ENCODE measurements around the gene TMEM37. TPM values are rescaled to one million over a fixed set of nuclear protein-coding genes. Genes with fewer than 3 reads are reported as not detected.

Gene TMEM37
- total RNA-seq, 3 donors from 2014 or later (not counting 1 experiment from before 2014, with no cell fraction given), result not detected

- no peak overlapping the region for H3K4me3 ChIP-seq (ENCODE audit: low read length)
- Mint-ChIP-seq H3K36me3 (no peaks in the 10 kb centered on the region), H3K27me3 (ENCODE audit: low read depth in 2 of 2) (peaks cover 50 to 80% of the 10 kb centered on the region in 2 donors), H3K27ac (no peak overlapping the region), H3K4me3 (no peak overlapping the region), H3K4me1 (no peaks in the 10 kb centered on the region), H3K9me3 (no peaks in the 10 kb centered on the region)
- H3K27ac ChIP-seq (ENCODE audit: low read length), result no peak overlapping the region
- intact Hi-C loops (cut with micrococcal nuclease), result no loop called here
- H3K27me3 ChIP-seq (ENCODE audit: control insufficient read depth, insufficient read depth, low read length), result peaks cover 2% of the 10 kb centered on the region
- DNase-seq (no peak), ATAC-seq (no peak)
- no peak for TF ChIP-seq CTCF (IDR thresholded peaks at IDR 0.05)
- no peaks in the 10 kb centered on the region for H3K36me3 ChIP-seq (ENCODE audit: control insufficient read depth, insufficient read depth, low read length)
- H3K9me3 ChIP-seq (ENCODE audit: control insufficient read depth, insufficient read depth, low read length), result no peaks in the 10 kb centered on the region
- H3K4me1 ChIP-seq (ENCODE audit: control insufficient read depth, insufficient read depth, low read length), result peaks cover 2% of the 10 kb centered on the region
- 55% methylated on average over 5 of the region's 5 CpGs for WGBS (ENCODE audit: insufficient coverage)
Observed at GRCh38 chr2:119426396-119426675, 5.3 kb upstream of the TMEM37 start.

- no peak overlapping the region for H3K4me3 Mint-ChIP-seq
- intact Hi-C loops (cut with micrococcal nuclease), result no loop called here
- no peaks in the 10 kb centered on the region for H3K9me3 ChIP-seq (ENCODE audit: control insufficient read depth, insufficient read depth, low read length)
- H3K27ac Mint-ChIP-seq, result no peak overlapping the region
- WGBS (ENCODE audit: insufficient coverage), result 83% methylated on average over 12 of the region's 12 CpGs
- H3K4me3 ChIP-seq (ENCODE audit: low read length), result no peak overlapping the region
- H3K27me3 ChIP-seq (ENCODE audit: control insufficient read depth, insufficient read depth, low read length), result peaks cover 4% of the 10 kb centered on the region
- peaks cover 4% of the 10 kb centered on the region for H3K4me1 ChIP-seq (ENCODE audit: control insufficient read depth, insufficient read depth, low read length)
- no peaks in the 10 kb centered on the region for H3K9me3 Mint-ChIP-seq
- DNase-seq (no peak), ATAC-seq (no peak)
- peaks cover 0 to under 1% of the 10 kb centered on the region in 2 donors for H3K4me1 Mint-ChIP-seq
- H3K36me3 Mint-ChIP-seq, result no peaks in the 10 kb centered on the region
- H3K36me3 ChIP-seq (ENCODE audit: control insufficient read depth, insufficient read depth, low read length), result no peaks in the 10 kb centered on the region
- no peak for TF ChIP-seq CTCF (IDR thresholded peaks at IDR 0.05)
- peaks cover 46 to 75% of the 10 kb centered on the region in 2 donors for H3K27me3 Mint-ChIP-seq (ENCODE audit: low read depth in 2 of 2)
- H3K27ac ChIP-seq (ENCODE audit: low read length), result no peak overlapping the region
Observed at GRCh38 chr2:119426801-119427395, 4.8 kb upstream of the TMEM37 start.

- intact Hi-C loops (cut with micrococcal nuclease), result no loop called here
- H3K36me3 Mint-ChIP-seq, result no peaks in the 10 kb centered on the region
- WGBS (ENCODE audit: insufficient coverage), result 82% methylated on average over 3 of the region's 3 CpGs
- peaks cover 5 to 6% of the 10 kb centered on the region in 2 donors for H3K4me1 Mint-ChIP-seq
- H3K9me3 ChIP-seq (ENCODE audit: control insufficient read depth, insufficient read depth, low read length), result no peaks in the 10 kb centered on the region
- no peaks in the 10 kb centered on the region for H3K36me3 ChIP-seq (ENCODE audit: control insufficient read depth, insufficient read depth, low read length)
- H3K27me3 ChIP-seq (ENCODE audit: control insufficient read depth, insufficient read depth, low read length), result peaks cover 12% of the 10 kb centered on the region
- no peak overlapping the region for H3K4me3 Mint-ChIP-seq
- peaks cover 49 to 76% of the 10 kb centered on the region in 2 donors for H3K27me3 Mint-ChIP-seq (ENCODE audit: low read depth in 2 of 2)
- TF ChIP-seq CTCF (IDR thresholded peaks at IDR 0.05), result no peak
- no peak overlapping the region for H3K27ac ChIP-seq (ENCODE audit: low read length)
- no peaks in the 10 kb centered on the region for H3K9me3 Mint-ChIP-seq
- peaks cover 10% of the 10 kb centered on the region for H3K4me1 ChIP-seq (ENCODE audit: control insufficient read depth, insufficient read depth, low read length)
- H3K4me3 ChIP-seq (ENCODE audit: low read length), result no peak overlapping the region
- peak overlapping the region in 1 of 2 donors; percentile 38 for H3K27ac Mint-ChIP-seq
- ATAC-seq (no peak), DNase-seq (no peak)
Observed at GRCh38 chr2:119427756-119428155, 3.9 kb upstream of the TMEM37 start.

Data from natural killer cell (primary cell).